Amniotic epithelial cell (primary cell): Measurements from ENCODE around the gene SLC25A21.
A peak's percentile ranks its signal among the peaks of the same experiment; 100 is the strongest.
"Not testable (repeated sequence)": the region's sequence is repeated elsewhere in the genome, so short reads cannot be mapped to it uniquely, and the experiment has no call there.

Experiments used
- DNase-seq: peaks from one replicate; pipeline ENCODE4 v3.0.0-alpha.2; 2010; ENCODE audit warnings: low read depth

The SLC25A21 gene

DNA sequence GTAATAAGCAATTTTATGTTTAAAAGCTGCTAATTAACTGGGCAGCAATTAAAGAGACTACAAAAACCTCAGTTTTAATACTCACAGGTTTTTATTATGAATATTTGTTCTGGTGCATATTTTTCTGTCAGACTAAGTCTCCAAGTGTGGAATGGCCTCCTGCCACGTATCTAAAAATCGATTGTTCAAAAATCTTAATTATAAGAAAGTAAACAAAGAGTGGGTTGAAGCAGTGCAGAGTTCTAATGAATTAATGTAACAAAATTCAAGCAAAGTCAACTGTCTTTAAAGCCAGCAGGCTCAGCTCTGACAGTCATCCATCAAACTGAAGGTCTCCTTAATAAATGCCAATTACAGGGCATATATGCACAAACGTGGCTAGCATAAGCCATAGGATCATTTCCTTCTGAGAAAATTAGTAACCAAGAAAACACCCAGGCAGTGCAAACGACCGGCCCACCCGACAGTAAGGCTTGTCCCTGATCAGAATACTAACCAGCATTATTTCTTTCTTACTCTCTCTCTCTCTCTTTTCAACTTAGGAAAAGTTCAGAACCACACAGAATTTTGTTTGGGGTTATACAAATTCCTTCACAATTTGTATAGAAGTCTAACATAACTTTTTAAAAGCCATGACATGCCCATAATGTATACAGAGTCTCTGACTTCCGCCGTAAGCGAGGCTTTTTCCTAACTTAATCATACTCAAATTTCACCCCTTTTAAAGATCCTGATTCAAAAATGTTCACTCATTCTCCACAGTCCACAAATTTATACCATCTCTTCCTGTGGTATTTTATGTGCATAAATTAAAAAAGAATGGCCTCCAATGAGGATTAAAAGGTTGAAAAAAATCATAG is 83.8 kb downstream of the SLC25A21 start:
- DNase-seq, result no peak

DNA sequence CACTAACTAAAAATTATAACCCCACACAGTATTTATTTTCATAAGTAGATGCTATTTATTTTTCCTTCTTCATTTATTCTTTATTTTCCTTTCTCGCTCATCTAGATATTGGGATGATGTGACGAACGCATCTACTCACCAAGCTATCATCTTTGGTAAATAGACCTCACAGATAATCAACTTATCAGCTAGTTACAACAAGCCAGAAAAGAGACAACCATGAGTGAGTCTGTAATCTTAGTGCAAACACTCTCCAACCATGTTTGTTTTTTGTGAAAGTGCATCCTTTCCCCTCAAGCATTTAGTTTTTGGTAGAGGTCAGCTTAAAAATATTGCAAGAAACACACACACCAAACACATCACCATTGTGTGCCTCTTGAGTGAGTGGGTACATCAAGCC is 84.9 kb downstream of the SLC25A21 start:
- no peak for DNase-seq

DNA sequence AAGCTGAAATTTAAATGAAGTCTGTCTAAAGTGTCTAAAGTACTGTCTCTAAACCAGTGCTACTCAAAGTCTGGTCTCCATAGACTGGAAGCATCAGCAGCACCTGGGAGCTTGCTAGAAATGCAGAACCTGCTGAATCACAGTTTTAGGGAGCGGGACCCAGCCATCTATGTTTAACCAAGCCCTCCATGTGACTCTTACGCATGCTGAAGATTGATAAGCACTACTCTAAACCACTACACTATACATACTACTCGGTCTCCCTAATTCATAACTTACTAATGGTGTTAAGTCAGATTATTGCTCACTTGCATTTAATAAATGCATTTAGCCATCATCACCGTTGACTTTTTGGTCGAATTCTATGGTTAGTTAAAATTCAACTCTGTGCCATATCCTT is 88.8 kb downstream of the SLC25A21 start:
- no peak for DNase-seq

DNA sequence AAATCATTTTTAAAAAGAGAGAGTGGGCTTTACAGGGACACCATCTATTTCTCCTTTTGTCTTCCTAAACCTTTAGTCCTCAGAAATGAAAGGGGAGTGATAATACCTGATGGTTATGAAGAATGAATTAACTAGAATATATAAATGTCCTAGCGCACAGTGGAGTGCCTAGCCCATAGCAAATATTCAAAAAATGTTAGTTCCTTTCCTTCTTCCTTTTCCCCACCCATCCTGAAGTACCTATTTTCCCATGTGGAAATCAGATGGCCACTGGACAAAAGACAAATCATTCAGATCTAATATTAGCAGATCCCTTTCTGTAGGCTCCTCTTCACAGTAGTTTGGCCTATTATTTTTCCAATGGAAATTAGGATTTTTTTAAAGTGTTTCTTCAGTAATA is 90.0 kb downstream of the SLC25A21 start:
- DNase-seq, result no peak

DNA sequence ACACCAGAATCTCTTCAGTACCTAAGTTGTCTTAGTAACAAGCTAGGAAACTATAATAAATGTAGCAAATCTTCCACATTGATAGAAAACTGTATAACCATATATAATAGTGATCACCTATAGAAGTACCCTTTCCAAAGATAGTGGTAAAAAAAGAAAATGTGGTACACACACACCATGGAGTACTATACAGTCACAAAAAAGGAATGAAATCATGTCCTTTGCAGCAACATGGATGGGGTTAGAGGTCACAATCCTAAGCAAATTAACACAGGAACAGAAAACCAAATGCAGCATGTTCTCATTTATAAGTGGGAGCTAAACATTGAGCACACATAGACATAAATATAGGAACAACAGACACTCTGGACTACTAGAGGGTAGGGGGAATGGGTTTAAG is 90.5 kb downstream of the SLC25A21 start:
- no peak for DNase-seq

DNA sequence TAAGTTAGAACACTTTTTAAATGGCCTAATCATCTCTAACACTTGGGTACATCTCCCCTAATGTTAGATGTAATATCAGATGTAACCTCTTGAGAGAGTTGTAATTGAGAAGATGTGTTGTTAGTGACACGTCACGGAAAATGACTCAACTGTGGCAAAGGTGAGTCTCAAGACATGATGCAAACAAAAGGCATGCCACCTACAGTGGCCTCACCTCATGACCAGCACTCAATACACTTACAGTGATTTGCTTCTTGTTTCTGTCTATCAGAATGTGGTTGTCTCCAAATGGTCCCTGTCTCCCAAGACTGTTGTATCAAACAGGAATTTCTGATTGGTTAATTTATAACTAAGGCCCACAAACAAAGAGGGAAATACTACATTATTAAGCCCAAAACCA is 91.2 kb downstream of the SLC25A21 start:
- DNase-seq, result no peak

DNA sequence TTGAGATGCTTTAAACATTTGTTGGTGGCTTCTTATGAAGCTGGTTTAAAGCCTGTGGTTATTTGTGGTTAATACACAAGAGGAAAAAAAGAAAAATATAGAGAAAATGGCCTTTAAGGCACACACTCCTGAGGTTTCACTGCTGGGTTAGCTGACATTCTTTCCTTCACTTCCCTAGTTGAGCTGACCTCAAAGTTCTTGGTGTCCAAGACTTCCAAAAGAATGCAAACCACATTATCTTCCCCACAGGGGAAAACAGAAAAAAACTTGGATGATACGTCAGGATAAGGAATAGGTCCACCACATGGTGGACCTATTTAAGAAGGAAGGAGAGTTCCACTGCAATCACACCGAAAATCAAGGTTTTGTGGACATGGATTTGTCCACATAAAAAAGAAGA is 94.3 kb downstream of the SLC25A21 start:
- DNase-seq, result peak; percentile 57

DNA sequence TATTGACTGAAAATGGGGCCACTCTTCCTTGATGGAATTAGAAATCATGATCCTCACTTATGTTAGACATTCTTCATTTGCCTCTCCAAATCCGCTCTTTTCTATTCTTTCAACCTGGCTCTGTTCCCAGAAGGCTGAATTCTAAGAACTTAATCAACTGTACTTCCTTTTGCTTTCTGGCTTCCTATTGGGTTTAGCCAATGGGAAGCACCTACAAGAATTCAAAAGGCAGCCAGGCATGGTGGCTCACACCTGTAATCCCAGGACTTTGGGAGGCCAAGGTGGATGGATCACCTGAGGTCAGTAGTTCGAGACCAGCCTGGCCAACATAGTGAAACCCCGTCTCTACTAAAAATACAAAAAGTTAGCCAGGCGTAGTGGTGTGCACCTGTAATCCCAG is 98.1 kb downstream of the SLC25A21 start:
- DNase-seq, result not testable (repeated sequence)

DNA sequence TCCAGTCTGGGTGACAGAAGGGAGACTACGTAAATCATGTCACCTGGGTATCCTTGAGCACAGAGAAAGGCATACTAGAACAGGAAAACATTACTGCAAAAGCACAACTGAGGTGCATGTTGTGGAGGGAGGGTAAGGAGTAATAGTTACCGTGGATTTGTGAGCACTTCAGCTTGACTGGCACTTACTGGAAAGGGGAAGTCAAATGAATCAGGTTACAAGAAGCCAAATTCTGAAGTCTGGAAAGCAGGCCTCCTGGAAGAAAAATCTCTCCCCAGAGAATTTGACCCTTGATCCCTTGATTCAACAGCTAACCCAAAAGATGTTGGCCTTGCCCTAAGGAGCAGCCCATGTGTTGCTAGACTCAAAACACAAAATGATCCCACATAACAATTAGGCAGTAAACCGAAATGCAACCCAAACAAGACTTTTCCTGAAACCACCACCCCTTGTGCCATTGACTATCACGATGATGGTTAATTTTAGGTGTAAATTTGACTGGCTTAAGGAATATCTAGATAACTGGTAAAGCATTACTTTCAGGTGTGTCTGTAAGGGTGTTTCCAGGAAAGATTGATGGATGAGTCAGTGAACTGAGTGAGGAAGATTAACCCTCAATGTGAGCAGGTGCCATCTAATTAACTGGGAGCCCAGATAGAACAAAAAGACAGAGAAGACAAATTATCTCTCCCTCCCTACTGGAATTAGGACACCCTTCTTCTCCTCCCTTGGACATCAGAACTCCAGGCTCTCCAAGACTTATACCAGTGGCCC is 108.8 kb downstream of the SLC25A21 start:
- no peak for DNase-seq

DNA sequence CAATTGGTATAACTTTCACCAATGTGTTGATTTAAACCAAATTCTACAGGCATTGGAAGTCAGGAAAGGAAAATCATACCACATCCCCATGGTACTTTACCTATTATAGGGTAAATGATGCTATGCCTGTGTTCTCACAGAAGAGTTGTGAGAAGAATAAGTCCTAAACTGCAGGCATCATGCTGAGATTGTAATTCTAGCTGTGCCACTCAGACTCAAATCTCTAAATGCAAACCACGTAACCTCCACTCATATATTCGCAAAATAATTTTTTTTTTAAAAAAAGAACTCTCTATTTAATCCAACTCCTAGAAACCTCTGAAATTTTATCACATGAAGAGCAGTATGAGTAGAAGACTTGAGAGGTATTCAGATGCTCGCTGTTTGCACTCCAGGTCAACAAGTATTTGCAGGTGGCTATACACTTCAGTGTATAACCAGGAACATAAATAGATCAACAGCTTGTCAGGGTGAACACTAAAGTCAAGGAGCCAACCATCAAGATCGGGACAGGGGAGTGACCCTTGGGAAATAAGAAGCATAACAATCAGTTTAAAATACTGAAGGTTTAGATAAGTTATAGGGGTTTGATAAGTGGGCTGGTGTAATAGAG is 110.1 kb downstream of the SLC25A21 start:
- no peak for DNase-seq

DNA sequence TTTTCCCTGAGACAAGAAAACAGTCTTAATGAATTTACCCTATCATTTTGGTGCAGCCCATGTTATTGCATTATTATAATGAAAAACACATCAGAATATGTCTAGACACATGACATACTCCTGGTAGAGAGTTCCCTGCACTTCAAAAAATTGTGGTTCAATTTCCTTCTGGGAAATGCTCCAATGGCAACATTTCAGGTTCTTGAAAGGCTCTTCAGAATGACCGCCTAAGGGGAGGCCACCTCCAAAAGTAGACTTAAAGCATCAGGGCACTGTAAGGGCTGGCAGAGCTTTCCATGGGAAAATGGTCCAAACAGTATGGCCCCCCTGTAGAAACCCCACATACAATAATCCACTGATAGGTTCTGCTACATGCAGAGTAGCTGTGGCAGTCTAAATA is 110.7 kb downstream of the SLC25A21 start:
- no peak for DNase-seq

DNA sequence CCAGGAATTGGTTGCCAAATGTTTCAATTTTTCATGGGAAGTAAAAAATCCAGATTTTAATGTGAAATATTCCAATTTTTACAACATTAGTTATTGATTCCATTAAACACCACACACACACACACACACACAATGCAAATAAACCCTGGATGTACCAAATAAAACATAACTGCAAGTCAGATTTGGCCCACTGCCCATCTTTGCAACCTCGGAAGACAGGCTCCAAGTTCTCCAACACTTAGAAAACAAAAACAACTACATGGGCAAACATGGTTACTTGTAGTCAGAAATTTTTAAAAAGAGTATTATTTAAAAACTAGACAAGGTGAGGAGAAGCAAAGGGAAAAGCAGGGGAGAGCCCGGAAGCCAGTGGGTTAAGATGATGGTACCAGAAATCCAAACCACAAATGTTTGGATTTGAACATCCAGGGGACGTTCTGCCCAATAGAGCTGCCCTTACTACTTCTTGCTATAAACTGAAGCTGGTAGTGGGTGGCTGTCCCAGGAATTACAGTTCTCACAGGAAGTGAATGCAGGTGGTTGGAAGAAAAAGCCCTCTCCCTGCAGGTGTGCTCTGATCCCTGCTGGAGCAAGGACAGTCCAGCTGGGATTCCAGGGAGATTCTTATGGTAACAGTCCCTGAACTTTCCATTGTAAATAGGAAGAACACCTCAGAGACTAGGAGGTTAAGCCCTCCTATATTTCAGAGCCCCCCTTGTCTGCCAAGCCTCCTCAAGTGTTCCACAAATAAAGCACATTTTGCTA is 111.7 kb downstream of the SLC25A21 start:
- DNase-seq, result no peak

DNA sequence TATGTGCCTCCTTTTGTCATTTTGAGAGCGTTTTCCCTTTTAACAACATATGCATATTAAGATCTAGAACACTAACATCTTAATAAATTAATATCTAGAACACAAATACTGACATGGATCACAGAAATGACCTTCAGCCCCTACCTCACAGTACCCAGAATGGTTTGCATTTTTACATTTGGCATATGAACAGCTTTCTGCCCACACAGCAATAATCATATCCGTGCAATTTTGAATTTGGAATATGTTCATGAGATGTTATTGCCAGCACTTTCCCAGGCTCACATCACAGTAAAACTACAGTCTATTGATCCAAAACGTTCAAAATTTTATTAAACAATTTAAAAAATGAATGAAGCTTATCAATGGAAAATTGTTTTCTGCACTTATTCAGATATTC is 114.6 kb downstream of the SLC25A21 start:
- no peak for DNase-seq

DNA sequence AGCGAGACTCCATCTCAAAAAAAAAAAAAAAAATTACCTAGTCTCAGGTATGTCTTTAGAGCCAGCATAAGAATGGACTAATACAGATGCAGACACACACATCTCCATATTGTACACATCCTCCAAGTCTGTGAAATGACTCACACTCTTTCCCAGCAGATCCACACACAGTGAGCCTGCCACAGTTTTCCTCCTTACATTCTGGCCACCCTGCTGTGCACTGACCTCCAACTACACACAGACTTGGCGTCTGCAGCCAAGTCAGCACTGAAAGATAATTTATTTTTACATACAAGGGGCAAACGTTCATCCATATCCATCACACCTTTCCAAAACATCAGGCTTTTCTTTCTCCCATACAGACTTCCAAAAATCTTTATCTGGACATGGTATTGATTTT is 115.9 kb downstream of the SLC25A21 start:
- peak; percentile 46 for DNase-seq

DNA sequence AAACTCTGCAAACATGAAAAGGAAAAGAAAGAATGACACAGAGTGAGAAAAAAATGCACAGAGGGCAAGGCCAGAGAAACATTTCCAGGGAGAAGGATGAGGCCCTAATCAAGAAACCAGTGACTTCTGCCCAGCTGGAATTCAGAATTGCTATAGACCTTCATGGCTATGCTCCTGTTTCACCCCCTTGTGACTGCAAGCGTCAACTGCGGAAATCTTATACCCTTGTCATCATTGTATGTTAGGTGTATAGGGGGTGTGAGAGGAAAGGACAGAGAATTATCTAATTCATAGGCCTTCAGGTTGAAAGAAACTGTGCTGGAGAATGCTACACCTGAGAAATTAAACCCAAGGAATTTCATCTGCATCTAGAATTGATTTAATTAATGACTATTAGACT is 117.5 kb downstream of the SLC25A21 start:
- no peak for DNase-seq

DNA sequence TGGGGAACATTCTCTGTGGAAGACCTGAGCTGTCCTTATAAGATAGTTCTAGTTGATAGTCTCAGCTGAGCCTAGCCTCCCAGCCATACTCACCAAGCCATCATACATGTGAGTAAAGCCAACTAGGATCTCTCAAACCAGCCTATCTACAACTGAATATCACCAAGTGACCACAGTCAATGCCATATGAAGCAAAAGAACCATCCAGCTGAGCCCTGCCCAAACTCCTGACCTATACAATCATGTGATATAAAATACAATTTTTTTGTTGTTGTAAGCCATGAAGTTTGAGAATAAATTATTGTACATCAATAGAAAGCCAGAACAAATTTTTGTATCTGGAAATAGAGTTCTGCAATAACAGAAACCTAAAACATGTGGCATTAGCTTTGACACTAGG is 118.3 kb downstream of the SLC25A21 start:
- no peak for DNase-seq

DNA sequence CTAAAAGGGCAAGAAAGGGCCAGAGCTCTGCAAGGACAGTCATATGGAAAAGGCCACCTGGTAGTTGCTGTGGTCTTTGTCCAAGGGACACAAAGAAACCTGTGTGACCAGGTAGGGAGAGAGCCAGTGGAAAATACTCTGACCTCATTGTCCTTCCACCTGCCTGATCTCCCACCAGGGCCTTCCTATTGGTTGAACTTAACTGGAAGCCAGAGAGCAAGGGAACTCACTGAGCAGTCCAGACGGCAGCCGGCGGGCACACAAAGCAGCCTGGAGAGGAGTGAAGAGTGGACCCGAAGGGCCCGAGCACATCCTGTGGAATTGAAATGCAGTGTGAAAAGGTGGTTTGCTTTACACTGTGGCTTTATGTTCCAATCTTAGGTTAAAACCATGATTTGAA is 120.7 kb downstream of the SLC25A21 start:
- DNase-seq, result no peak

DNA sequence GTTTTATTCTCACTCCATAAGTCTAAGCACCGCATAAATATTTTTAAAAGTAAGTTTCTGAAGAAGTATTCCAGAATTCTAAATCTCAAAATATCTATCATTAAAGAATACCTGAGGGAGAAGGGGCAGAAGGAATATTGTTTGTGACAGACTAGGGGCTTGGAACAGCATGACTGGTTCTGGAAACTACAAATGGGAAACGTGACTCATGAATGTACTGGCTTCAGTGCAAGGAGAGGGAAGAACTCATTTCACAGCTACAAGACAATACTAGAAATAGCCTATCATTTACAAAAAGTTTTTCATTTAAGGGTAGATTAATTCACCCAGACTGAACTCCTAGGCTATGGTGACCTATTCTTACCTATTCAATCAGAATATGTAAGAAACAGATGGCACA is 121.3 kb downstream of the SLC25A21 start:
- no peak for DNase-seq

DNA sequence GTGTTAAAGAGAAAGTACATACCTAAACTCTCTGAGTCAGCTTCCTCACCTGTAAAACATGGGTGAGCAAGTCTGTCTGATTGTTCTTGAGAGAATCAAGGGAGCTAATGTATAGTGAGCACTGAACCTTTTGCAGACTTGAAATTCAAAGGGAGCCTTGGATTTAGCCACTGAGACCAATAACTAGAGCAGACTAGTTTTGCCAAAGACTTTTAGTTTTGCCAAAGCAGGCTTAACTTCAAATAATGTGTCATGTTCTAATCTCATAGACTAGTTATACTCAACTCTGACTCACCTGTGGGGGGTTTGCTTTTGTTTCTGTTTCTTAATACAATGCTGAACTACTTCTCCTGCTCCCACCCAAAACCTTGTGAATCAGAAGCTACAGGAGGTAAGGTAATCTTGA is 123.7 kb downstream of the SLC25A21 start:
- DNase-seq, result peak; percentile 76

DNA sequence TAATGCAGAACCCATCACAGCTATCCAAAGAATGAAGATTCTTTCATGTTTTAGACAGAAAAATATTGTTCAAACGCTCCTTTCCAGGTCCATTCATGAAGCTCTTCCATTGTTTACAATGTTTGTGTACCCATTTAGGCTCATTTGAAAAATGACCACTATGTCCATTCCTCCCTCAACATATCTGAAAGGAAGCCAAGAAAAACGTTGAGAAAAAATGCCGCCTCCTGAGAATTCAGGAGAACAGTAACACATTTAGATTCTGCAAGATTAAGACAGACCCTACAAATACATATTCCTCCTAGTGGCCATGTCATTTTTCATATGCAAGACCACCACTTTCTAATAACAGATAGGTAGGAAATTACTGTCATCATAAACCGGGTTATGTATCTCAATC is 124.4 kb downstream of the SLC25A21 start:
- DNase-seq, result no peak

DNA sequence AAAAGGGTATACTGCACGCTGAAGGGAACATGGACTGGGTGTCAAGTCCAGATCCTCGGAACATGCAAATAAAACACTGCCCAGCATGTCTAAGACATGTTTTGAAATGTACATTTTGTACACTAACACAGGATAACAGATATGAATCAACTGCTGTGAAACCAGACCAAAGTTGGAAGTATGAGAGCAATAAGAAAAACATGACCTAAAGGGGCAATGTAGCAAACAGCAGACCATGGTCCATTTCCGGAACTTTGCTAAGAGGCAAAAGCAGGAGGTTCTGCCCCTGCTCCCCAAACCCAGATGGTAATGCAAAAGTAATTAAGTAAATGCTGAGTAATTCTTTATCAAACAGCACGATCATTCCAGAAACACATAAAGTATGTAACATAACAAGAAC is 125.2 kb downstream of the SLC25A21 start:
- DNase-seq, result no peak

DNA sequence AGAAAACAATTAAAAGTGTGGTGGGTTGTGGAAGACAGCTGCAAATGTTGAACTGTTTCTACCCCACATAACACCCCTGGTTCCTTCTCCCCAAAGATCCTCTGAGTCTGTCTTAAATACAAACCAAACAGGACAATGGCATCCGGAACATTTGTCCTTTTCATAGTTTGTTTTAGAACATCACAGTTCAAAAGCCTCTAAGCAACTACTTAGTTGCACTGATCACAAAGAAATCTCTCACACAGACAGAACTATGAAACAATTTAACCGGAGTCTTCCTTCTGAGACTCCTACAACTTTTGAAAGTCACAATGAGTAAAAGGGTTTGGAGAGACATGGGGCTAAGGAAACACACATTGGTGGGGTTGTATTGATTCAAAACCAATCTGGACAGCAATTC is 125.6 kb downstream of the SLC25A21 start:
- no peak for DNase-seq
